HG03196 (cell line): ENCODE data around the gene FMNL2.

Source experiments
- ATAC-seq: cut with Tn5 transposase; IDR thresholded peaks from one replicate; pipeline ENCODE4 v1.9.1; 2021; ENCODE audit not compliant: unreplicated experiment

Gene FMNL2

DNA sequence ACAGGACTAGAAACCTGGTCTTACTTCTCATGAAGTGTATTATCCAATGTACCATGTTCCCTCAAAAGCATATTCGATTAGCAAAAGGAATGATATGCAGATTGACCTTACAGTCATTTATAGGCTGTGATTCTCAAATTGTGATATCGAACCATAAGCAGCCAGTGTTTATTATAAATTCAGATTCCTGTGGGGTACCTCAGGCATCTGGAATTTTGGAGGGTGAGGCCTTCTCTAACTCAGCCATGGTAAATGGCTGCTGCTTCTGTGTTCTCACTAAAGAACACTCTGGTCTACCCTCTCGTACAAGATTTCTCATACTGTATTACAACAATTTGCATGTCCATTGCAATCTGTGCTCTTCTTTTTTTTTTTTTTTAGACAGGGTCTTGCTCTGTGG lies 297.8 kb downstream of the FMNL2 start:
- no peak for ATAC-seq

GRCh38 chr2:152635635-152636298 lies 300.8 kb downstream of the FMNL2 start:
- ATAC-seq = peak; percentile 52

DNA sequence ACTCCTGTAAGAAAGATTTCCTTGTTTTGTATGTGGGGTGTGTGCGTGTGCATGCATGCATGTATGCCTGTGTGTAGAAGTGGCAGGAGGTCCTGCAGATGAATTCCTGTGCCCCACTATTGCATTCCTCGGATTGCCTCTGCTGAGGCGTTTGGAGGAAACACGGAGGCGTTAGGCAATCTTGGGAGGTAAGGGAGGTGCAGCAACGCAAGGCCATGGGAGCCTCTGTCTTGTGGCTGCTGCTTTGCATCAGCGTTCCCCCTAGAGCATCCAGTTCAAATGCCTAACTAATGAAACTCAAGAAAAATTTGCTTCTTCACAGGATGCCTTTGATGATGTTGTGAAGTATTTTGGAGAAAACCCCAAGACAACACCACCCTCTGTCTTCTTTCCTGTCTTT lies 302.3 kb downstream of the FMNL2 start:
- ATAC-seq = no peak

GRCh38 chr2:152638056-152638455 lies 303.1 kb downstream of the FMNL2 start:
- no peak for ATAC-seq

- ATAC-seq = no peak
These were observed 303.6 kb downstream of the FMNL2 start for GRCh38 chr2:152638590-152638989.

- no peak for ATAC-seq
These were observed 309.4 kb downstream of the FMNL2 start for GRCh38 chr2:152644189-152644873.

- ATAC-seq = no peak
These were observed 311.3 kb downstream of the FMNL2 start for GRCh38 chr2:152646264-152646663.

DNA sequence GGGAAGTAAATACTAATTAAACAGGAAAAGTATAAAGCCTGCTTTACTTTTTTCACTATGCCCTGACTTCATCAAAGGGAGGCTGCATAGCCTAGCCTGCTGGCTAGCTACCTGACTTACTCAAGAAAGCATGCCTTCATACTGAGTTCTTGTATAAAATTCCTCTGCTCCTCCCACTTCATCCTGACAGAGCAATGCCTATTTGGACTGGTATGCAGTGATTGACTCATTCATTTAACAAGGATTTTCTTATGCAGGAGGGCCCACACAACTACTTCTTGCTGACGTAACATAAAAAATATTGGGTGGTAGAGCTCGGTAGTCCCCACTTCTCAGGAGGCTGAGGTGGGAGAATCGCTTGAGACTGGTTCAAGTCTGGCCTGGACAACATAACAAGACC lies 311.8 kb downstream of the FMNL2 start:
- ATAC-seq = no peak

DNA sequence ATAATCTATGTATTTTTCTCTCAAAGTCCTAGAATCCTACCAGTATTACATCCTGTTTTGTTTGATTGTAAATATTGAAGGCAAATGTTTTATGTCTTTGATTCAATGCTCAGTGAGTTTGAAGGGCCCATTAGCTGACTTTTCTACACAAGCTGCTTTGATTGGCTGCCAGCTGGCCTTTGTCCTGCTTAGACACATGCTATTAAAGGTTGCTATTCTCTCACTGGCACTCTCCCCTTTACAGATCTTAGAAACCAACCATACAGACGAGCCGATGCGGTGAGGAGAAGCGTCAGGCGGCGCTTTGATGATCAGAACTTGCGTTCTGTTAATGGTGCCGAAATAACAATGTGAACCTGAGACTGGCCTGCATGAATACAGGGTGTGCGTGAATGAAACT lies 312.6 kb downstream of the FMNL2 start:
- ATAC-seq = no peak

GRCh38 chr2:152648336-152648735 lies 313.4 kb downstream of the FMNL2 start:
- no peak for ATAC-seq

GRCh38 chr2:152649997-152650396 lies 315.0 kb downstream of the FMNL2 start:
- ATAC-seq = no peak

DNA sequence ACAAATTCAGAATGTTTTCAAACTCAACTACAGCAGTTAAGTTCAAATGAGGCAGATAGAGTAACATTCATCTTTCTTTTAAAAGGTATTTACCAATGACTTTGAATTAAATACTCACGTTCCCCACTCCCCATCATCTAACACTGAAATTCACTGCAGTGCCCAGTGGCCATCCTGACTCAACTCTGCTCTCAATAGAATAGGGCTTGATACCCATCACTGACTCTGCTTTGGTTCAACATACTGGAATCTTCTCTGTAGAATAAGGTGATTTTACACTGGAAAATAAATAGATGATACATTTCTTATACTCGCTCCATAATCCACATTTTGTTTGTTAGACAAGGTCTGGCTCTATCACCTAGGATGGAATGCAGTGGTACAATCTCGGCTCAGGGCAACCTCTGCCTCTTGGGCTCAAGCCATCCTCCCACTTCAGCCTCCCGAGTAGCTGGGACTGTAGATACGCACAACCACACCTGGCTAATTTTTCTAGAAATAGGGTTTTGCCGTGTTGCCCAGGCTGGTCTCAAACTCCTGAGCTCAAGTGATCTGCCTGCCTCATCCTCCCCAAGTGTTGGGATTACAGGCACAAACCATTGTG lies 315.9 kb downstream of the FMNL2 start:
- ATAC-seq = no peak

- ATAC-seq = no peak
These were observed 316.9 kb downstream of the FMNL2 start for GRCh38 chr2:152651834-152652233.

DNA sequence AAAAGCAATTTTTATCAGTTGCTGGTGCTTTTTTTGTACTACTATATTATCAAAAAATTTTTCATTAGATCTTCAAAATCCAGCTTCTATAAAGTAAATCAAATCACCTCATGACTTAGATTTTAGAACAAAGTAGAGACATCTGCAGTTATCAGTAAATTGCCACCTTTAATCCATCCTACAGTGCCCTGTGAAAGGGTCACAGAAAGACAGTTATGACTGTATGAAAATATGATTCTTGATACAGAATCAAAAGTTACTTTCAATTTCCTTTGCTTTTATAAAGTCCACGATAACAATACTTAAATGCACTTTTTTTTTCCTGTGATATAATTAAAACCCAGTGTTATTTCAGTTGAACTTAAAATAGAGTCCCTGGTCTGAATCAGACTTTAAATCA lies 320.9 kb downstream of the FMNL2 start:
- no peak for ATAC-seq

DNA sequence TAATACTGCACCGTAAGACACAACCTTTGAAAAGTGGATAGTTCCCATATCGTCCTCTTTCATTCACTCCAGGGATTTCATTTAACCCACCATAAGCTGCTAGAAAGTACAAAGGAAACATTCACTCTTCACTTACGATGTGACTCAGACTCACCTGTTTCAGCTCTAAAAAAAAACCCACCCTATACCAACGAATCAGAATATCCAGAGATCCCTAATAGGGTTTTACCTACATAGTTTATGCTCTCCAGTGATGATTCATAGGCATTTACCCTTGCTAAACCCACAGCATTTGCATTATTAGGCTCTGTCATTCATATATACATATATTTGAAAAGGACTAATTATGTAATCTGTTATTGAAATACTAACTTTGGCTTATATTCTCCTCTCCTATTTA lies 322.1 kb downstream of the FMNL2 start:
- peak; percentile 73 for ATAC-seq

GRCh38 chr2:152658221-152658620 lies 323.2 kb downstream of the FMNL2 start:
- ATAC-seq = no peak

DNA sequence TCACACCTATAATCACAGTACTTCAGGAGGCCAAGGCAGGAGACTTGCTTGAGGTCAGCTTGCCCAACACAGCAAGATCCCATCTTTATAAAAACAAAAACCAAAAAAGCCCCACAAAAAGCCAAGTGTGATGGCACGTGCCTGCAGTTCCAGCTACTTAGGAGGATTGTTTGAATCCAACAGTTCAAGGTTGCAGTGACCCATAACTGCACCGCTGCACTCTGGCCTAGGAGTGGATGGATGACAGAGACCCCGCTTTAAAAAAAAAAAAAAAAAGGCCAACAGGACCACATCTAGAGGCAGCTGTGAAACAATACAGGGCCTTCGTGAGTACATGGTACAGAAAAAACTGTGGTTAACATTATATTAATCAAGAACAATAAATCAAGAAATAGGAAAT lies 326.1 kb downstream of the FMNL2 start:
- ATAC-seq = no peak

DNA sequence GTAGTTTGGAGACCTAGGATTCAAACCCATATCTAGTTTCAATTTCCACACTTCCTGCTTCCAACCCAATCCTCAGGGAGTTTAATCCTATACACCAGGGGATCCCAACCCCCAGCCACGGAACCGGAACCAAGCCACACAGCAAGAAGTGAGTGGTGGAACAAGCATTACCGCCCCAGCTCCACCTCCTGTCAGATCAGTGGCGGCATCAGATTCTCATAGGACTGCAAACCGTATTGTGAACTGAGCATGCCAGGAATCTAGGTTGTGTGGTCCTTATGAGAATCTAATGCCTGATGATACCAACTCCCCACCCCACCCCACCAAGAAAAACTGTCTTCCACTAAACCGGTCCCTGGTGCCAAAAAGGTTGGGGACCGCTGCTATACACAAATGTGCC lies 329.8 kb downstream of the FMNL2 start:
- no peak for ATAC-seq

- no peak for ATAC-seq
These were observed 339.4 kb downstream of the FMNL2 start for GRCh38 chr2:152674334-152674733.

DNA sequence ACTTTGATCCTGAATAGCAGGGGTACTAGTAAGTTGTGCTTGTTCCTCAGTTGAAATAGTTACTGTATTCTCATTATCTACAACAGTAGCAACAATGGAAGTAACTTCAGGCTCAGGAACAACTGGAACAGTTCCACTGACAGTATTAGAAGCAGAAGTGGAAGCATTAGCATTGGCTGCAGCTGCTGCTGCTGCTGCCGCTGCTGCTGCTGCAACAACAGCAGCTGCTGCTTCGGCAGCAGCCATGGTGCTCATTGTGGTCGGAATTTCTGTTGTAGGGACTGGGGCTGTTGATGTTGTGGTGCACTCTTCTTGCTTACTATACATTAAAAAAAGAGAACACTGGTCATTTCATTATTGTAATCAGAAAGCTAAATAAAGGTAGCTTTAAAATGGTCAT lies 341.5 kb downstream of the FMNL2 start:
- ATAC-seq = no peak

DNA sequence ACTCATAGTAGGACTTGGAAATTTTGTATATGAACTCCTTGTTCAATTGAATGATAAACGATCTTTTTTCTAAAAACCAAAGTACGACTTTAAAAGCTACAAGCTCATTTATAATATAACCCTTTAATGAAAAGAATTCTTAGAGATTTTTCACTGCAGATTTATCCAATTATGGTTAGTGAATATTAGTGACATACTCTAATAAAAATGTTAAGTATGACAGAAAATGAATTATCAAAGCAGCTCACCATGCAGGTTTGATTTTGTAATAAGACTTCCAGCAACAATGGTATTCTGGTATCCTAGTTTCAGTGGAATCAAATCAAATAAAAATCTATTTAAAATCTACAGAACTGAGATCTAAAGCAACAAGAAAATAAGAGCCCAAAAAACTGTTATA lies 343.8 kb downstream of the FMNL2 start:
- no peak for ATAC-seq

DNA sequence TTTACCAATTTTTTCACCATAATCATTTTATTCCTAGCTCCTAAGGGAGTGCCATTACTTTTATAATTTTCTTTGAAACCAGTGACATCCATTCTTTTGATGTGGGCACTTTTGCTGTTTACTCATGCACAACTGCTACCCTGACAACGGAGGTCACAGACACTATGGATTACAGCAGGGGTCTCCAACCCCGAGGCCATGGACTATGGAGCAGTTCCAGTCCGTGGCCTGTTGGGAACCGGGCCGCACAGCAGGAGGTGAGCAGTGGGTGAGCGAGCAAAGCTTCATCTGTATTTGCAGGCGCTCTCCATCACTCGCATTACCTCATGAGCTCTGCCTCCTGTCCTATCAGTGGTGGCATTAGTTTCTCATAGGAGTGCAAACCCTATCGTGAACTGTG lies 347.7 kb downstream of the FMNL2 start:
- no peak for ATAC-seq

- no peak for ATAC-seq
These were observed 348.4 kb downstream of the FMNL2 start for GRCh38 chr2:152683400-152683799.
